Nephron (organoid): Measurements from ENCODE around the gene LRRC73.

Experiments
- H3K27ac Mint-ChIP-seq, 3 experiments: 2 replicates each; pipeline ENCODE4 v1.8.0; 2020; ENCODE audit warnings: mixed read lengths in 3 of 3, mild to moderate bottlenecking in 2 of 3, moderate library complexity in 1 of 3
- H3K27me3 Mint-ChIP-seq: 2 replicates; pipeline ENCODE4 v1.8.0; 2021; ENCODE audit warnings: low read depth, mild to moderate bottlenecking, moderate library complexity, mixed read lengths
- H3K36me3 Mint-ChIP-seq: 2 replicates; pipeline ENCODE4 v1.8.0; 2020; ENCODE audit warnings: low read depth, mixed read lengths
- H3K4me1 Mint-ChIP-seq: 2 replicates; pipeline ENCODE4 v1.8.0; 2020; ENCODE audit warnings: mixed read lengths
- H3K4me3 Mint-ChIP-seq, 3 experiments: 2 replicates each; pipeline ENCODE4 v1.8.0; 2020; ENCODE audit warnings: mild to moderate bottlenecking in 3 of 3, mixed read lengths in 3 of 3, moderate library complexity in 2 of 3
- H3K9me3 Mint-ChIP-seq: 2 replicates; pipeline ENCODE4 v1.8.0; 2020; ENCODE audit warnings: mixed read lengths
- CTCF ChIP-seq, 3 experiments: fragments of 200-600 bp; sonication (generic); IDR thresholded peaks; one replicate each; pipeline ENCODE4 v1.5.0; 2021; ENCODE audit warnings: antibody characterized with exemption in 3 of 3; ENCODE audit not compliant: unreplicated experiment in 3 of 3

Gene LRRC73

GRCh38 chr6:43496370-43497128, 13.6 kb downstream of the LRRC73 start:
- Mint-ChIP-seq H3K27me3 (no peaks in the 10 kb centered on the region), H3K4me1 (peaks cover 46% of the 10 kb centered on the region), H3K36me3 (peaks cover 23% of the 10 kb centered on the region), H3K27ac (no peak overlapping the region), H3K4me3 (no peak overlapping the region), H3K9me3 (no peaks in the 10 kb centered on the region)
- TF ChIP-seq CTCF (IDR thresholded peaks at IDR 0.05; ENCODE audit: unreplicated experiment in 3 of 3): peak; percentile 26 to 51 (median 31)

GRCh38 chr6:43495409-43495941, 14.7 kb downstream of the LRRC73 start:
- no peaks in the 10 kb centered on the region for H3K27me3 Mint-ChIP-seq
- no peaks in the 10 kb centered on the region for H3K9me3 Mint-ChIP-seq
- no peak overlapping the region for H3K4me3 Mint-ChIP-seq
- TF ChIP-seq CTCF (IDR thresholded peaks at IDR 0.05; ENCODE audit: unreplicated experiment in 3 of 3): no peak
- H3K36me3 Mint-ChIP-seq: peaks cover 15% of the 10 kb centered on the region
- peaks cover 41% of the 10 kb centered on the region for H3K4me1 Mint-ChIP-seq
- H3K27ac Mint-ChIP-seq: peak overlapping the region in 1 of 3 experiments; percentile 56

- no peak for TF ChIP-seq CTCF (IDR thresholded peaks at IDR 0.05; ENCODE audit: unreplicated experiment in 3 of 3)
- no peak overlapping the region for H3K4me3 Mint-ChIP-seq
- H3K27me3 Mint-ChIP-seq: no peaks in the 10 kb centered on the region
- H3K27ac Mint-ChIP-seq: no peak overlapping the region
- H3K36me3 Mint-ChIP-seq: peaks cover 15% of the 10 kb centered on the region
- H3K4me1 Mint-ChIP-seq: peaks cover 44% of the 10 kb centered on the region
- no peaks in the 10 kb centered on the region for H3K9me3 Mint-ChIP-seq
These were observed 15.4 kb downstream of the LRRC73 start for GRCh38 chr6:43494766-43495165.

- H3K27me3 Mint-ChIP-seq: no peaks in the 10 kb centered on the region
- peaks cover 11% of the 10 kb centered on the region for H3K36me3 Mint-ChIP-seq
- TF ChIP-seq CTCF (IDR thresholded peaks at IDR 0.05; ENCODE audit: unreplicated experiment in 3 of 3): no peak
- H3K4me1 Mint-ChIP-seq: peaks cover 41% of the 10 kb centered on the region
- no peaks in the 10 kb centered on the region for H3K9me3 Mint-ChIP-seq
- no peak overlapping the region for H3K4me3 Mint-ChIP-seq
- no peak overlapping the region for H3K27ac Mint-ChIP-seq
These were observed 15.8 kb downstream of the LRRC73 start for GRCh38 chr6:43494321-43494720.

- H3K27me3 Mint-ChIP-seq: no peaks in the 10 kb centered on the region
- peak overlapping the region in 1 of 3 experiments; percentile 25 for H3K27ac Mint-ChIP-seq
- H3K9me3 Mint-ChIP-seq: no peaks in the 10 kb centered on the region
- peaks cover 43% of the 10 kb centered on the region for H3K4me1 Mint-ChIP-seq
- H3K4me3 Mint-ChIP-seq: no peak overlapping the region
- H3K36me3 Mint-ChIP-seq: peaks cover 7% of the 10 kb centered on the region
- TF ChIP-seq CTCF (IDR thresholded peaks at IDR 0.05; ENCODE audit: unreplicated experiment in 3 of 3): no peak
These were observed 16.3 kb downstream of the LRRC73 start for GRCh38 chr6:43493833-43494232.

GRCh38 chr6:43493230-43493629, 16.9 kb downstream of the LRRC73 start:
- Mint-ChIP-seq H3K27me3 (no peaks in the 10 kb centered on the region), H3K9me3 (no peaks in the 10 kb centered on the region), H3K27ac (no peak overlapping the region), H3K4me3 (no peak overlapping the region), H3K36me3 (peaks cover 5% of the 10 kb centered on the region), H3K4me1 (peaks cover 49% of the 10 kb centered on the region)
- no peak for TF ChIP-seq CTCF (IDR thresholded peaks at IDR 0.05; ENCODE audit: unreplicated experiment in 3 of 3)
